ENCODE measurements around the gene OR2V1. TPM values are rescaled to one million over a fixed set of nuclear protein-coding genes. Genes with fewer than 3 reads are reported as not detected.

Gene OR2V1
- total and polyA plus RNA-seq, 2 of the 4 experiments (the other 2 are of a cell fraction) = not detected

DNA sequence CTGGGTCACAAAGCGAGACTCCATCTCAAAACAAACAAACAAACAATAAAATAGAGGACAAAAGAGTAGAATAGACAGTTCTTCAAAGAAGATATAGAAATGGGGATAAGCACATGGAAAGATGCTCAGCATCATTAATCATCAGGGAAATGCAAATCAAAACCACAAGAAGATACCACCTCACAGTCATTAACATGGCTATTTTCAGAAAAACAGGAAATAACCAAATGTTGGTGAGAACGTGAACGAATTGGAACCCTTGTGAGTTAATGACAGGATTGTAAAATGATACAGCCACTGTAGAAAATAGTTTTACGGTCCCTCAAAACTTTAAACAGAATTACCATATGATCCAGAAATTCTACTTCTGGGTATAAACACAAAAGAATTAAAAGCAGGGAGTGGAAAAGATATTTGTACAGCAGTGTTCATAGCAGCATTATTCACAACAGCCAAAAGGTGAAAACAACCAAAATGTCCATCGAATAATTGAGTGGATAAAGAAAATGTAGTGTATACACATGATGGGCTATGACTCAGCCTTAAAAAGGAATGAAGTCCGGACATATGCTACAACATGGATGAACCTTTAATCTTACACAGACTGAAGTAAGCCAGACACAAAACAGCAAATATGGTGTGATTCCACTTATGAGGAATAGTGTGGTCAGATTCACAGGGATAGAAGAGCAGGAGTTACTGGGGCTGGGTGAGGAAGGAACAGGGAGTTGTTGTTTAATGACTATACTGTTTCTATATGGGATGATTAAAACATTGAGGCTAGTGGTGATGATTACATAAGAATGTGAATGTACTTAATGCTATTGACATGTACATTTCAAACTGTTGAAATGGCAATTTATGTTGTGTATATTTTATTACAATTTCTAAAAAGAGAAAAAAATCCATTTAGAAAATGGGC lies 36.1 kb upstream of the OR2V1 start (continued):
- TF ChIP-seq CEBPB (IDR thresholded peaks at IDR 0.05; ENCODE audit: low read depth, low read length) = no peak

GRCh38 chr5:181164076-181164952 lies 33.3 kb upstream of the OR2V1 start:
- H2BK20ac ChIP-seq (ENCODE audit: low read depth, low read length) = no peak overlapping the region
- ChIA-PET POLR2A (ENCODE audit: unreplicated experiment) (no interaction called here), CTCF (no interaction called here)
- H3K14ac ChIP-seq (replicated peaks; ENCODE audit: low read depth, low read length) = no peak overlapping the region
- no peaks in the 10 kb centered on the region for H3K27me3 ChIP-seq (ENCODE audit: control insufficient read depth, insufficient read depth, low read length)
- no peak overlapping the region for H3K9ac ChIP-seq (ENCODE audit: low read depth, low read length)
- no TSS peak for BruUV-seq (replicated peaks)
- no peak overlapping the region for H2BK5ac ChIP-seq (ENCODE audit: low read depth, low read length, poor library complexity, severe bottlenecking)
- H3K4me3 ChIP-seq (ENCODE audit: insufficient read depth, low read depth, low read length) = peak overlapping the region; percentile 23; the same call in 1 of the 2 replicates
- H3K79me1 ChIP-seq (ENCODE audit: low read depth in 1 of 2, low read length in 2 of 2) = no peaks in the 10 kb centered on the region
- 17% methylated on average over 5 of the region's 52 CpGs; no CpG with 5 or more reads in 1 of the 2 experiments for WGBS, 2 experiments (ENCODE audit: extremely low coverage in 2 of 2, insufficient read length in 1 of 2)
- H3K23ac ChIP-seq (ENCODE audit: low read depth, low read length) = no peak overlapping the region; the same call in 1 of the 2 replicates
- no peaks in the 10 kb centered on the region for H3K9me3 ChIP-seq (ENCODE audit: control insufficient read depth, insufficient read depth, low read length)
- H2AFZ ChIP-seq (replicated peaks; ENCODE audit: low read length, poor library complexity) = peak overlapping the region; percentile 79
- no peak overlapping the region for H2AK5ac ChIP-seq (ENCODE audit: low read depth, low read length)
- H3K4me2 ChIP-seq (ENCODE audit: low read depth, low read length) = peak overlapping the region; percentile 44; the same call in 1 of the 2 replicates
- TF ChIP-seq RFX5 (IDR thresholded peaks at IDR 0.05; ENCODE audit: low read depth, low read length) (no peak), NFE2L2 (IDR thresholded peaks at IDR 0.05; ENCODE audit: low read depth, low read length) (no peak), MAZ (IDR thresholded peaks at IDR 0.05; ENCODE audit: borderline replicate concordance, low read depth, low read length) (no peak), CEBPB (IDR thresholded peaks at IDR 0.05; ENCODE audit: low read depth, low read length) (no peak), SMC3 (IDR thresholded peaks at IDR 0.05; ENCODE audit: low read depth, low read length) (no peak), BHLHE40 (IDR thresholded peaks at IDR 0.05; ENCODE audit: low read depth, low read length) (no peak), FOS (IDR thresholded peaks at IDR 0.05; ENCODE audit: low read depth, low read length) (no peak), CTCF (conservative IDR thresholded peaks at IDR 0.05; ENCODE audit: low read depth, low read length) (no peak), RCOR1 (IDR thresholded peaks at IDR 0.05; ENCODE audit: insufficient replicate concordance, low read length) (no peak)
- H2BK120ac ChIP-seq (ENCODE audit: low read depth, low read length) = no peak overlapping the region
- H4K91ac ChIP-seq (ENCODE audit: insufficient read depth, low read depth, low read length) = no peak overlapping the region
- no peak overlapping the region for H2AK9ac ChIP-seq (replicated peaks; ENCODE audit: low read depth, low read length, poor library complexity)
- in situ Hi-C loops (cut with MboI; ENCODE audit: low sequenced_read_pairs) (no loop called here), dilution Hi-C loops (cut with HindIII; ENCODE audit: low sequenced_read_pairs, unreplicated experiment) (no loop called here), intact Hi-C loops (cut with micrococcal nuclease) (no loop called here)
- ATAC-seq (ENCODE audit: low read depth) (peak; percentile 70), DNase-seq (peak; percentile 48)
- H4K20me1 ChIP-seq (ENCODE audit: insufficient read depth, low read length) = no peaks in the 10 kb centered on the region
- no peak overlapping the region for H3K4ac ChIP-seq (ENCODE audit: low read depth, low read length)
- H3K56ac ChIP-seq (ENCODE audit: extremely low read depth, insufficient read depth, low read length) = no peak overlapping the region
- no peak overlapping the region for H4K8ac ChIP-seq (ENCODE audit: low read depth in 2 of 2, low read length in 2 of 2)
- H4K5ac ChIP-seq (ENCODE audit: low read depth, low read length) = no peak overlapping the region
- peaks cover 4% of the 10 kb centered on the region for H3K9me1 ChIP-seq (ENCODE audit: insufficient read depth, low read length)
- peaks cover 4% of the 10 kb centered on the region for H3K4me1 ChIP-seq (ENCODE audit: control insufficient read depth, insufficient read depth, low read length)
- H3K18ac ChIP-seq (ENCODE audit: low read depth, low read length) = no peak overlapping the region
- H3K36me3 ChIP-seq (ENCODE audit: control insufficient read depth, insufficient read depth, low read length) = no peaks in the 10 kb centered on the region
- no peak overlapping the region for H3K27ac ChIP-seq (ENCODE audit: insufficient read depth, low read length)
- no peak overlapping the region for H2BK15ac ChIP-seq (ENCODE audit: low read depth, low read length)
